Heart left ventricle (tissue), 13 donors: ENCODE results near the gene TASP1.

Source experiments
- POLR2A ChIP-seq, 2 donors: fragments of 450-650 bp; IDR thresholded peaks; one replicate each; pipeline ENCODE4 v1.6.1; 2017; ENCODE audit warnings: antibody characterized with exemption in 2 of 2, mild to moderate bottlenecking in 2 of 2, moderate library complexity in 2 of 2
- TF ChIP-seq, protein P1 (sequence below), 12 donors: fragments of 200-600 bp; sonication (generic) in 4 of 12; IDR thresholded peaks; one replicate each; pipeline versions ENCODE4 v1.5.0 to v1.8.0; 2018 to 2022; ENCODE audit warnings: antibody characterized with exemption in 12 of 12, mild to moderate bottlenecking in 5 of 12
- donor health status: ischemic (EF 13 %, LVEDD 7.1; RV severe dilation, severe dysfunction).
- donor health status: DM: no; HTN: yes; CAD: no.
- donor health status: DM: no; HTN: no; CAD: no.
- donor health status: ischemic (EF 25% LVEDD 6.9; RV normal size, moderate dysfunction).
- donor health status: ischemic (EF 25% LVEDD 5.7; RV mildly dilated, moderate dysfunction).
- donor health status: ischemic (EF 35%, LVEDD 5.7; RV mildly dilated, moderate dysfunction).
- donor health status: nonischemic (EF 11% LVEDD 7.7; RV severe dilation, severe dysfunction).
- donor health status: DM: yes; HTN: yes; CAD: no.
- donor health status: PGD.
- donor health status: ischemic (EF 29% LVEDD 5.4; RV normal size, mild dysfunction).
- donor health status: nonischemic (EF 23%, LVEDD 6.1; RV moderate dilation, normal function).

DNA sequence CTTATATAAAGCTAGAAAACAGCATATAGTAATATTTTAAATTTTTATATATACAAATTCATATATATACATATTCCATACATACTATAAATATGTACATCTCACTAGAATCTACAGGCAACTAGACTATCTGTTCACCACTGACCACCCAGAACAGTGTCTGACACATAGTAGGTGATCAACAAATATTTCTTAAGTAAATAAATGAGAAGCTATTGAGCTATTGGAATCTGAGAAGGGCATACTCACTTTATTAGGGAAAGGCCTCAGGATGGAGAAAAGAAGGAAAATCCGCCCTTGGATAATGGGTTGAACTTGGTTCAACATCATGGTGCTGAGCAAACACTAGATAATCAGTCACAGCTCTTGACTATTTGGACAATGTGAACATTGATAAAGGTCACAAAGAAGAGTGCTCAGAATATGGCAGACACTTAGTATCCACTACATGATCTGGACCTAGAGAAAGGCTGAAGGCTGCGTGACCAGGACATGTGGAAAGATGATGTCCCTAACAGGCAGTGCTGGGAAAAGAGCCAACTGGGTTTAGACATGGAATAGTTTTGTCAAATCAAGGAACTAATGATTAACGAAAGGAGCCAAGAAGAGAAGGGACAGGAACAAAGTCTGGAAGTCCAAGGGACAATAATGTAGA is 186.1 kb downstream of the TASP1 start:
- TF ChIP-seq, protein P1, sequence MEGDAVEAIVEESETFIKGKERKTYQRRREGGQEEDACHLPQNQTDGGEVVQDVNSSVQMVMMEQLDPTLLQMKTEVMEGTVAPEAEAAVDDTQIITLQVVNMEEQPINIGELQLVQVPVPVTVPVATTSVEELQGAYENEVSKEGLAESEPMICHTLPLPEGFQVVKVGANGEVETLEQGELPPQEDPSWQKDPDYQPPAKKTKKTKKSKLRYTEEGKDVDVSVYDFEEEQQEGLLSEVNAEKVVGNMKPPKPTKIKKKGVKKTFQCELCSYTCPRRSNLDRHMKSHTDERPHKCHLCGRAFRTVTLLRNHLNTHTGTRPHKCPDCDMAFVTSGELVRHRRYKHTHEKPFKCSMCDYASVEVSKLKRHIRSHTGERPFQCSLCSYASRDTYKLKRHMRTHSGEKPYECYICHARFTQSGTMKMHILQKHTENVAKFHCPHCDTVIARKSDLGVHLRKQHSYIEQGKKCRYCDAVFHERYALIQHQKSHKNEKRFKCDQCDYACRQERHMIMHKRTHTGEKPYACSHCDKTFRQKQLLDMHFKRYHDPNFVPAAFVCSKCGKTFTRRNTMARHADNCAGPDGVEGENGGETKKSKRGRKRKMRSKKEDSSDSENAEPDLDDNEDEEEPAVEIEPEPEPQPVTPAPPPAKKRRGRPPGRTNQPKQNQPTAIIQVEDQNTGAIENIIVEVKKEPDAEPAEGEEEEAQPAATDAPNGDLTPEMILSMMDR (IDR thresholded peaks at IDR 0.05), result no peak
- TF ChIP-seq POLR2A (IDR thresholded peaks at IDR 0.05), result no peak
